Retina (tissue), 1 donor: ENCODE data around the gene PSMA3.
A peak's percentile ranks its signal among the peaks of the same experiment; 100 is the strongest.
"Not testable (repeated sequence)": the region's sequence is repeated elsewhere in the genome, so short reads cannot be mapped to it uniquely, and the experiment has no call there.

Experiments used
- DNase-seq: peaks from one replicate; pipeline ENCODE4 v3.0.0-alpha.2; 2016

Gene PSMA3

GRCh38 chr14:58244556-58245387, at the start of gene PSMA3:
TSS of gene PSMA3 (plus strand) at chr14:58244843. CDS start at chr14:58244921, 78 bp downstream.
- DNase-seq: peak; percentile 97

GRCh38 chr14:58196198-58196597, 48.4 kb upstream of the PSMA3 start:
- no peak for DNase-seq

- DNase-seq: no peak
Measured at GRCh38 chr14:58198086-58198485, 46.6 kb upstream of the PSMA3 start.

GRCh38 chr14:58199726-58200479, 44.7 kb upstream of the PSMA3 start, which contains the start of gene ACTR10:
TSS of gene ACTR10 (plus strand) at chr14:58200149. CDS start at chr14:58200218, 69 bp downstream.
- DNase-seq: peak; percentile 93

- DNase-seq: no peak
Measured at GRCh38 chr14:58200480-58200841, 44.2 kb upstream of the PSMA3 start.

- no peak for DNase-seq
Measured at GRCh38 chr14:58200846-58201245, 43.8 kb upstream of the PSMA3 start.

- DNase-seq: no peak
Measured at GRCh38 chr14:58213176-58213575, 31.5 kb upstream of the PSMA3 start.

GRCh38 chr14:58215191-58215914, 29.3 kb upstream of the PSMA3 start:
- no peak for DNase-seq

GRCh38 chr14:58216544-58216943, 28.1 kb upstream of the PSMA3 start:
- no peak for DNase-seq

- no peak for DNase-seq
Measured at GRCh38 chr14:58227096-58227819, 17.4 kb upstream of the PSMA3 start.

- peak; percentile 16 for DNase-seq
Measured at GRCh38 chr14:58238252-58239243, 6.1 kb upstream of the PSMA3 start.

- peak; percentile 87 for DNase-seq
Measured at GRCh38 chr14:58239244-58240195, 5.1 kb upstream of the PSMA3 start.

- no peak for DNase-seq
Measured at GRCh38 chr14:58243790-58244555, 670 bp upstream of the PSMA3 start.

GRCh38 chr14:58245562-58245961, 919 bp downstream of the PSMA3 start:
- DNase-seq: no peak

- no peak for DNase-seq
Measured at GRCh38 chr14:58249611-58250010, 5.0 kb downstream of the PSMA3 start.

GRCh38 chr14:58258156-58258555, 13.5 kb downstream of the PSMA3 start:
- no peak for DNase-seq

GRCh38 chr14:58262005-58262404, 17.4 kb downstream of the PSMA3 start:
- not testable (repeated sequence) for DNase-seq

GRCh38 chr14:58265401-58265800, 20.8 kb downstream of the PSMA3 start:
- DNase-seq: no peak

- no peak for DNase-seq
Measured at GRCh38 chr14:58270628-58271027, 26.0 kb downstream of the PSMA3 start.
